Gastrocnemius medialis (tissue), 4 donors: ENCODE measurements around the gene MDGA2.

Source experiments
- CTCF ChIP-seq, 5 experiments: fragments of 450-650 bp in 3 of 5; fragments of 200-600 bp in 2 of 5; sonication (generic) in 2 of 5; IDR thresholded peaks in 4 of 5; conservative IDR thresholded peaks in 1 of 5; 1 replicate in 4 of 5; 2 replicates in 1 of 5; pipeline ENCODE4 v1.5.1; 2016 to 2019; ENCODE audit warnings: antibody characterized with exemption in 5 of 5, mild to moderate bottlenecking in 3 of 5, moderate library complexity in 3 of 5
- POLR2A ChIP-seq, 2 donors: fragments of 450-650 bp; IDR thresholded peaks; one replicate each; pipeline ENCODE4 v1.6.1; 2017; ENCODE audit warnings: antibody characterized with exemption in 2 of 2, mild to moderate bottlenecking in 2 of 2, moderate library complexity in 2 of 2

DNA sequence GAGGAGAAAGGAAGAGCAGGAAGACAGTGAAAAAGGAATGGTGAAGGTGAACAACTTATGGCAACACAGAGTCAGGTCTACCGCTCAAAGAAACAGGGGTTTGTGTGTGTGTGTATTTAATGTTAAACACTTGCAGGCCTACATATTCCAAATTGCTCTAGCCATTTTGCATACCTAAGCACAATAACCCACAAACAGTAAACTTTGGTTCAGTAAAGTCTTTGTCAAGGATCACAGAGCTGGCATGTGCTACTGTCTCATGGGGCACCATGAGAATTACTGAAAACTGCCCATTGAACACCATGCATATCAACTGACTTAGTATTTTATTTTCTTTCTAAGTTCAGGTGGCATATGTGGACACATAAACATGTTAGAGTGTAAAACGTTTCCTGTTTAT lies 163.6 kb downstream of the MDGA2 start:
- no peak for TF ChIP-seq CTCF (IDR thresholded peaks at IDR 0.05 in 4 of 5, conservative IDR thresholded peaks at IDR 0.05 in 1 of 5)
- TF ChIP-seq POLR2A (IDR thresholded peaks at IDR 0.05) = no peak
